Mesenteric fat pad (tissue), 1 donor: Measurements from ENCODE around the gene CDYL2. TPM values are rescaled to one million over a fixed set of nuclear protein-coding genes. Genes with fewer than 3 reads are reported as not detected.

Experiments used
- DNase-seq: peaks from one replicate; pipeline ENCODE4 v3.0.0-alpha.2; 2020; ENCODE audit warnings: low spot score
- total RNA-seq: library from RNA; stranded (reverse); fragmentation: NEBNext Ultra II Directional; extraction: Animal tissue kit (Norgen Biotek cat#: 25700); gene quantifications from one replicate; pipeline ENCODE4 v1.2.1, GENCODE V29; 2021
- donor health status: DM: yes; HTN: yes; CAD: no.

CDYL2 gene
- total RNA-seq, 1 donor from 2014 or later = 24.0 TPM

DNA sequence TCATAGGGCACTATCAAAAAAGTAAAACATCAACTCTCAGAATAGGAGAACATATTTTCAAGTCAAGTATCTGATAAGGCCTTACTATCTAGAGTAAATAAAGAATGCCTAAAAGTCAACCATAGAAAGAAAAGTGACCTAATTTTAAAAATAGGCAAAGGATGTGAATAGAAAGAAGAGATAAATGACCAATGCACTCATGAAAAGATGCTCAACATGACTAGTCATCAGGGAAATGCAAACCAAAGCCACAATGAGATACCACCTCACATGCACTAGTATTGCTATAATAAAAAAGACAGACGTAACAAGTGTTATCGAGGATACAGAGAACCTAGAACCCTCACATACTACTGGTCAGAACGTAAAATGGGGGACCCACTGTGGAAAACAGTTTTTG lies 172.8 kb downstream of the CDYL2 start:
- no peak for DNase-seq

DNA sequence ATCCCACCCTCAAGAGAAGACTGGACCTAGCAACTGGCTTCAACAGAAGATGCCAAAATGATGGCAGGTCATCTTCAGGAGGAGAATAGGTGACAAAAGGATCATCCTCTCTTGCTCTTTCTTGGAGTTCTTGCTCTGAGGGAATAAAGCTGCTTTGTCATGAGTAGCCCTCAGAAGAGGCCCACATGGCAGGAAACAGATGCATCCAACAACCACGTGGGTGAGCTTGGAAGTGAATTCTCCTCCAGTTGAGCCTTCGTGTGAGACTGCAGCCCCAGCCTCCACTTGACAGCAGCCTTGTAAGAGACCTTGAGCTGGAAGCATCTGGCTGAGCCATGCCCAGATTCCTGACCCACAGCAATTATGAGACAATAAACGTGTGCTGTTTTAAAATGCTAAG lies 176.1 kb downstream of the CDYL2 start:
- no peak for DNase-seq

DNA sequence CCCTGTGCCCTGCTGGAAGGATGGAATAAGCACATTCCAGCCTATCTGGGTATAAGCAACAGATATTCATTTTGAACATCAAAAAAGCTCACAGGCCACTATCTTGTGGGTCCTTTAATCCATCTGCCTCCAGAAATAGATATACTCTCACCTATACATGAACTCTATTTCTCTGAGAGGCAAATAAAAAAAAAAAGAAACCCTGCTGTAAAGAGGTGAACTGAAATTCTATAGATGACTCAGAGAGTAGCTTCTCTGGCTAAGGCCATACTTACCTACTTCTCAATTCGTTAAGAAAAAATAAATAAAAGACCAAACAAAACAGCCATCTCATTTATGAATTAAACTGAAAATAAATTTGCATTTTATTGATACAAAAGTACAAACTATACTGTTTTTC lies 177.3 kb downstream of the CDYL2 start:
- no peak for DNase-seq

DNA sequence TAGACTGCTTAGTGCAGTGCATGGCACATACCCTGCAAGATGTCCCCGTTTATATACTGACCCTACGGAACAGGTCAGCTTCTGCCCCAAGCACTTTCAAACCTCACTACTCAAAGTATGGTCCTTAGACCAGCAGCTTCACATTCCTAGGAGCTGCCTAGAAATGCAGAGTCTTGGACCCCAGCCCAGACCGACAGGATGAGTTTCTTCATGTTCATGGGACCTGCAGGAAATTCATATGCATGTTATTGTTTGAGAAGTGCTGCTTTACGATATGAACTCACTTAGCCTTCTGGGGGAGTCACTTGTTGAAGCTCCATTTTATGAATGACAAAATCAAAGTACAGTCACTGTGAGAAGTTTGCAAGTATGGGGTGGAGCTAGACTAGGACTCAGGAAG lies 181.0 kb downstream of the CDYL2 start:
- no peak for DNase-seq

DNA sequence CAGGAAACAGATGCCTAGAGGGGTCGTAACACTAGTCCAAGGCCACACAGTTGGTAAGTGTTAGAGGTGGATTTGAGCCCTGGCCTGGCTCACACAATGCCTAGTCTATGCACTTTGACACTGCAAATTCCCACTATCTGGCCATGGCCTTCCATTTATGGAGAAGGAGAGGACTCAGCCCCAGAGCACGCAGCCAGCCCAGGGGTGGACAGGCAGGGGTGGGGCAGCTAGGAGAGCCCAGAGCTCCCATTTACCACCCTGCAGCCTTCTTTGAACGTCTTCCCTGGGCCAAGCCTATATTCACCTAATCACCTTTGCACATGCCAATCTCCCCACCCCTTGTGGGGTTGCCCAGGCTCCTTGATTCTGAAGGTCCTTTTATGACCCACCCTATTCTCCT lies 182.4 kb downstream of the CDYL2 start:
- peak; percentile 57 for DNase-seq

DNA sequence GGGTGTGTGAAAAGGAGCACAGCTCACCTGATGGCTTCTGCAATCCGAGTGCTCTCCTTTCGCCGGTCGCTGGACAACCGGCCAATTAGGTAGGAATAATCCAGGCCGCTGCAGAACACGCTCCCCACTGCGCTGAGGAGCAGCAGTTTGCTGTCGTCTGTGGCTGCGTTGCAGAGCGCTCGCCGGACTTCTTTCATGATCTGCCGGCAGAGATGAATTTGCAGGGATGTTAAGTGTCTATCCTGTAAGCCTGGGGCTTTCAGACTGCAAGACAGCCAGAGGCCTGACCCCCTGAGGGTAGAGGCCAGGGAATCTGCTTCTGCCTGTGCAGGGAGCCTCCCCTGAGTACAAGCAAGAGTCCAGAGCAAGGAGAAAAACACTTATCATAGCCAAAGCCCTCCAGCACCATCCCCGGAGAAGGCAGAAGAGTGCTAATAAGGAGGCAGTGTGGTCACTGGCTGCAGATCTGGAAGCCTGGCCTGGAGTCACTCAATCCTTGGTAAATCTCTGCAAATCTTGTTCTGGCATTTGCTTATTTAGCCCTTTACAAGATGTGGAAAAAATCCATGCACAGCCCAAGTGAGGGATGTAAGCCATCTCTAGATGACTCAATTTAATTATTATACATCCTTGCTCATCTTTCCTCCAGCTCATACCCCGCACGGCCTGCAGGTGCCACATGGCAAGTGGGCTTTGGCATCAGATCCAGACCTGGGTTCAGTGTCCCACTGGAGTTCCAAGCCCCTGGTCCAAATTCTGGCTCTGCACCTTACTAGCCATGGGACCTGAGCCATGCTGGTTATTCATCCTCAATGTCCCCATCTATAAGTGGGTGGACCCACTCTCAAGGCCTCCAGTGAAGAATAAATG lies 183.4 kb downstream of the CDYL2 start:
- DNase-seq = peak; percentile 73

DNA sequence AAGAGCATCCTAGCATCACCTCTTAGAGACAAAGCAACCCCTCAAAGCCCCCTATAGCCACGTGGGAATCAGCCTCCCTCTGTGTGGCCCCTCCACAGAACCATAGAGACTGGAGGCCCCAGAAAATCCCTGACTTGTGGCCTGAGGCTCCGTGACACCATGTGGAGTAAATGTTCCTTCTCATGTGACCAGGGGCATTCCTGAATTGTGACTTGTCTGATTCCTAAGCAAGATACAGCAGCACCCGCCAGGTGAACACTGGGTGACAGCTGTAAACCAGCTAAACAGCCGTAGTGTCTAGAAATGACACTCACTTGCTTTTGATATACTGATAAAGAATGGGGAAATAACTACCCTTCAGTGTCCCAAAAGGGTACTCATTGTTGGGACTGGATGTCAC lies 184.6 kb downstream of the CDYL2 start:
- DNase-seq = no peak

DNA sequence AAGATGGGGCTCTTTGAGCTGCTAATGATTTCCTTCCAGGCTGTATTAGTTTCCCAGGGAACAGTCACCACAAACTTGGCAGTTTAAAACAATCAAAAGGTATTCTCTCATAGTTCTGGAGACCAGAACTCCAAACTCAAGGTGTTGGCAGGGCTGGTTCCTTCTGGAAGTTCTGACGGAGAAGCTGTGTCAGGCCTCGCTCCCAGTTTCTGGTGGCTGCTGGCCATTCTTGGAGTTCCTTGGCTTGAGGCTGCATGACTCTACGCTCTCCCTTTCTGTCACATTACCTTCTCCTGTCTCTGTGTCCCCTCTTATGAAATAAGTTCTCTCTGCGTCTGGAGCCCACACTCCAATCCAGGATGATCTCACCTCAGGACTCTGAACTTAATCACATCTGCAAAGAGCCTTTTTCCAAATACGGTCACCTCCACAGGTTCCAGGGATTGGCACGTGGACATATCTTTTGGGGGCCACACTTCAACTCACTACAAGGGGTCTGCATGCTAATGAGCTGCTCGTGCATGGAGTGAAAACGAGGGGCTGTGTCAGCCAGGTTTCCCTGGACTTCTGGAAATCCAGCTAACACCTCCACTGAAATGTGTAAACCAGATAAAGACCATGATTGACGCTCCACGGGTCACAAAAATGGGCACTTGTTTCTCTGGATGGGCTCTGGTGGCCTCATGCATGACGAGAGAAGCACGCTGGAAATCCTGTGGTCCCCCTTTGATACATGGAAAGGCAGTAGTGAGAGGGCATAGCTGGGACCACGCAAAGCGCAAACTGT lies 185.3 kb downstream of the CDYL2 start:
- DNase-seq = peak; percentile 59

DNA sequence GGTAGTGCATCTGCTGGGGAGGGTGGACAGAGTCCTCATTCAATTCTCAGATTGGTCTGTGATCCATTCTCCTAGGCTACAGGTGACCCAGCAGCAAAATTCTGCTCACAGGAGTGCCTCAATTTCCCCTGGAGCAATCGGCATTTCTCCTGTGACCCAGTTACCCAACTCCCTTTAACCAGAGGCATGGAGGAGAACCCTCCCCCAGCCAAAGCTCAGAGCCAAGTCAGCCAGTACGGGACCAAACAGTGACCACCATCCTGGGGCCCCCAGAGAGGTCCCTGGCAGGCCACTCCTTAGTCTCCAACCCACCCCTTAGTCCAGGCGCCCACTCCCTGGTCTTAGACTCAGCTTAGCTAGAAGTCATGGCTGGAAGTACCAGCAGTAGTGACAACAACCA lies 188.0 kb downstream of the CDYL2 start:
- no peak for DNase-seq

DNA sequence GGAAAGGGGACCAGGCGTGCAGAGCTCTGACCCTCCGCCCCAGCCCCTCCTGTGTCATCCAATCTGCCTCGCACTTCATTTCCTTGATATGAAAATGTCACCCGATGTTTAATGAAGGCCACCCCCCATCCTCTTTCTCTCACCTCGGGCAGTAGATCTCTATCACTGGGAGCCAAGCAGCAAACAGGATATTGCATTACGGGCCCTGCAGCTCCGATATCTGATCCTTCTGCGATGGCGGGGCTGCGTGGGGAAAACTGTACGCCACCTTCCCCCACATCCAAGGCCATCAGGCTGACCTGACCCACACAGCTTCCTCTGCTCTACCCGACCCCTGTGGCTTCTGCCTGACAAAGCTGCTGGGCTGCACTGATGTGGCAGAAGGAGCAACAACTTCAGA lies 188.7 kb downstream of the CDYL2 start:
- DNase-seq = no peak

DNA sequence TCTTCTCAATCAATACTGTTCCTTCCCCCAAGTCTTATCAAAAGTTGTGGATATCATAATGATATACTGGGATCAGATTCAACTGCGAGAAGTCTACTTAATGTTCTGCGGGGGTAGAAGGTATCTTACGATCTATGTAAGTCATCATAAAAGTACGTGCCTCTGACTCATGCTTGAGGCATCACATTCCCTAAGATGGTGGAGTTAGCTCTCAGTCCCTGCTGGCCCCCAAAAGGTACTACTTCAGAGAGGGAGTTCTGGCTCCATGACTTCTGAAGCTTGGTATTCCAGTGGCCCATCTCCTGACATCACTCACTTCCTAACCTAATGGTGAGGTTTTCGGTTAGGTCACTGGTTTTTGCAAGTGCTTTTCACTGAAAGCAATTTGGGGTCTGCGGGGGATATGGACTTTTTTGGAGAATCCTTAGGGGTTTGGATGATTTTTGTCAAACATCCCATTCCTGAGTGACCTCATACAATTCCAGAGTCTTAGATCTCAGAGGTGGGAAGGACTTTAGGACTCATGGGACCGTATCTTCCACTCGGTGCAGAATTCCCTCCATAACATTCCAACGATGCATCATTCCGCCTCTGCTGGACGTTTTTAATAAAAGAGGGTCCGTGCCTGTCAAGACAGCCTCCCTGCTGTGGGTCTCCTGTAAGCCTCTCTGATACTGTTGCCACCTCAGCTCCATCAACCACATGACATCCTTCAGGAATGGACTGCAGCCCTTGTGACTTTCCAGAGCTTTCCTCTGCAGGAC lies 189.3 kb downstream of the CDYL2 start:
- no peak for DNase-seq

DNA sequence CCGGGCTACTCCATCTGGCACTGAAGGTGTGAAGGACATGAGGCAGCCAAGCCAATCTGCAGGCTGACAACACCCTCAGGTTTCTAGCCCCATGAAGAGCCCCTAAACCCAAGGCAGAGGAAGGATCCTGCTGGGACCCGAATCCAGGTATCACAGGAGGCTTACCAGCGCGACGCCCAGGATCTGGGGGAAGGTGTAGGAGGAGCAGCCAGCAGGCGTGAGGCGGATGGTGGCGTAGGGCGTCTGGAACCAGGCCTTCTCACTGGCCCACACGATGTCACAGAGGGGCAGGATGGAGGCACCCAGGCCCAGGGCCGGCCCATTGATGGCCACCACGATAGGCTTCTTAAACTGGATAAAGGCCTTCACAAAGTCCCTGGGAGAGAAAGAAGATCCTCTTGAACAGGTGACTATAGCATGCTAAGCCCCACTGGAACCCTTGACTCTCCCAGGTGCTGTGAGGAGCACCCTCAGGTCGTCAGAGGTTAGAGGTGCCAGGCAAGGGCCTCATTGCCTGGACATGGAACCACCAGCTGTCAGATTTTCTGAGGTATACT lies 191.9 kb downstream of the CDYL2 start:
- DNase-seq = peak; percentile 73

DNA sequence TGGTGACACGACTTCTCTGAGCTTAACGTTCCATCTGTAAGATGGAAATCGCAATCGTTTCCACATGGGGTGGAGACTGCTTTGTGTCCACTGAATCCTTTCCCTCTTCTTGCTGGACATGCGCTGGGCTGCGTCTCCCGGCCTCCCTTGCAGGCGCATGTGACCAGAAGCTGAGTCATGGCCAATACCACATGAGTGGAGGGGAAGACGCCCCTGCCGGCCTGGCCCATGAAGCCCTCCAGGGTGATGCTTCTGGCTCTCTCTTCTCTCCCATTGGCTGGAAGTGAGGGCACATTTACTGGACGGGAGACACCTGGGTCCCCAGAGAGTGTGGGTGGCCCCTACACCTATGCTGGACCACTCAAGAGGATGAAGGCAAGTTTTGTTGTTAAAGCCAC lies 192.5 kb downstream of the CDYL2 start:
- peak; percentile 80 for DNase-seq

DNA sequence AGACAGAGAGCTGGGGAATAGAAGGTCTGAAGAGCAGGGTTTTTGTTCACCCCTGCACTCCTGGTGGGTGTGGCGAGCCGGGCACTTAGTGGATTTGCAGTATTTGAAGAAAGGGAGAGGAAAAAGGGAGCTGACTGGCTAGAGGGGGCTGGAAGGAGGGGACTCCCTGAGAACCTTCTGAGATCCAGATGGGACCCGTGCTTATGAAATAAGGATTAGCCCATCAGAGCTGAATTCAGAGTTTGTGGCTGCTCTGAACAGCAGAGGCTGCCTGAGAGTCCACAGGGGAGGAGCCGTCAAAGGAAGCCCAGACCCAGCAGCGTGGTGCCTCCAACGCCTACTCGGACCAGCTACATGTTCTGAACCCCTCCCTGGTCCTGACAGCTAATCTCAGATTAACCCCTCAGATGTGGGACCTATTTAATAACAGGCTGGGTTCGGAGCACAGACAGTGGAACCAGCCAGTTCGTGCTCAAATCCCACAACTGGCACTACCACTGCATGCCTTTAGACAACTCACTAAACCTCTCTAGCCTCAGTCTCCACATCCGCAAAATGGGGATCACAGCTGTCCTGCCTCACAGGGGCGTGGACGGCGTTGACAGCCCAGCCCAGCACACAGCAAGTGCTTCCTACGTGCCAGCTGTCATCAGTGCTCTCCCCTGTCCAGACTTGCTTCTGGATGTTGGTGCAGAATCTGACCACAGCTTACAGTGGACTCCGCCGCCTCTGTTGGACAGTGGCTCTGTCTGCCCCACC lies 193.0 kb downstream of the CDYL2 start:
- peak; percentile 60 for DNase-seq

DNA sequence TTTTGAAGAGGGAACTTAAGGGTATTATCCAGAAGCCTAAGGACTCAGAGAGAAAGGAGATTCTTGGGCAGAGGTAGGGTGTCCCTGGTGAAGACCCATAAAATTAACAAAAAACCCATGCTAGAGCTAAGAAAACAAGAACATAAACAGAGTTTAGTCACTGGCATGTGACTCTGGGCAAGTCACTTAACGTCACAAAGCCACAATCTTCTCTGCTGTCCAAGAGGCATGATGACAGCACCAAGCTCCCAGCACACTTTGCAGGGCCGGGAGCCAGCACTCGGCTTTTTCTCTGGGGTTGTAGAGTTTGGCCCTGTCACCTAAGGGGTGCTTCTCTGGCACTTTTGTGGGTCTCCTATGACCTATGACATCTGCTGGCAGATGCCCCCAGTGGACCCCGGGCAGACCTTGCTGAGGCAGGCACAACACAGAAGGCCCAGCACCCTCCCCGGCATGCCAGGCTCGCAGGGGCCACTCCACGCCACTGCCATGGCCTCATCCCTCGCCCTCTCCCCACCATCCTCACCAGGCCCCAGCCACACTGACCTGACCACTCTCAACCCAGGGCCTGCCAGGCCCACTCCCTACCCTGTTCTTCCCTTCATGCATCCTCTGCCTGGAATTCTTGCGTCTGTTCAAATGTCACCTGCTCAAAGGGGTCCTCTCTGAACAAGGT lies 193.8 kb downstream of the CDYL2 start:
- DNase-seq = peak; percentile 69

DNA sequence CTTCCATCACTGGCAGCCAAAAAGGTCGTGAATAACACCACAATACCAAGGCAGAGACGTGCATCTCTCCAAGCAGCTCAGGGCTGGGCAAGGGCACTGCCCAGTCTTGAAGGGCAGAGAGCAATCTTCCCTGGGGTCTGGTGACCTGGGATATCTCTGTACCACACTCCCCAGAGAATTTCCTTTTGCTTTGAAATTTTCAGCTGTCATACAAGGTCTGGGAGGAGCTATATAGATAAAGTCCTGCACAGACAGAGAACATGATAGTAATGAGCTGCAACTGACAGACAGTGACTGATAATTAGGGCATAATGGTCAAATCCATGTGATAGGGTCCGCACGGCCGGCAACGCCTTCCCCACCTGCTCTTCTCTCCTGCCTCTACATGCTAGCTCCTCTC lies 195.5 kb downstream of the CDYL2 start:
- no peak for DNase-seq

DNA sequence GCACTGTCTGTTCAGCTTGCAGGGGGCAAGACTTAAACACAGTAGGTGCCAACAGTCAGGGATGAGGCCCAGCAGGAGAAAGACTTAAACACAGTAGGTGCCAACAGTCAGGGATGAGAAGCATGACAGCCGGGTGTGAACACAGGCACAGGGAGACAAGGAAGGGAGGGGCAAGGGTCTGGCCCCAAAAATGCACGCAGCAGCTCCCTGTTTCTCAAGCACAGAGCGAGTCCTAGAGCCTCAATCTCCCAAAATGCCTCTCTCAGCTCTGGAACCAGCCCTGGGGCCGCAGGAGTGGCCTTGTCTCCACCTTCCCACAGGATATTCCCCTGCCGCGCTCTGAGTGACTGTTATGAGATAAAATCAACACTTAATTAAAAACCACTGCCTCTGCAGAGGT lies 197.2 kb downstream of the CDYL2 start:
- no peak for DNase-seq

DNA sequence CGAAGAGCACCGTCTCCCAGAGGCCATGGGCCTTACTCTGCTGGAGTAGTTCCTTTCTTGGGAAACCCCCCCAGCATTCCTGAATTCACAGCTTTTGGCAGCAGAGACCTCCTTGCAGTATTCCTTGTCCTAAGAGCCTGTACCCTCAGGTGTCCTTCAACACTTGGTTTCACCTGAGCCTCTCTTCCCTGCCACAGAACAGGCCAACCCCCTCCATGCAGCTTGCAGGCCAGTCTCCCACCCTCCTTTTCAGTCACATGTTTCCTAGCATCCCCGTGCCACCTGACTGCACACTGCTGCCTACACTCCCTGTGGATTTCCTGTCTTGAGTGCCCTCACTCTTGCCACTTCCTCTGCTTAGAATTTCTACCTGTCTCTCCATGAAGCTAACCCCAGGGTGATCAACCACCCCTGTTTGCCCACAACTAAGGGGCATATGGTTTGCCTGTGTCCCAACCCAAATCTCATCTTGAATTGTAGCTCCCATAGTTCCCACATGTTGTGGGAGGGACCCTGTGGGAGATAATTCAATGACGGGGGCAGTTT lies 198.1 kb downstream of the CDYL2 start:
- no peak for DNase-seq

DNA sequence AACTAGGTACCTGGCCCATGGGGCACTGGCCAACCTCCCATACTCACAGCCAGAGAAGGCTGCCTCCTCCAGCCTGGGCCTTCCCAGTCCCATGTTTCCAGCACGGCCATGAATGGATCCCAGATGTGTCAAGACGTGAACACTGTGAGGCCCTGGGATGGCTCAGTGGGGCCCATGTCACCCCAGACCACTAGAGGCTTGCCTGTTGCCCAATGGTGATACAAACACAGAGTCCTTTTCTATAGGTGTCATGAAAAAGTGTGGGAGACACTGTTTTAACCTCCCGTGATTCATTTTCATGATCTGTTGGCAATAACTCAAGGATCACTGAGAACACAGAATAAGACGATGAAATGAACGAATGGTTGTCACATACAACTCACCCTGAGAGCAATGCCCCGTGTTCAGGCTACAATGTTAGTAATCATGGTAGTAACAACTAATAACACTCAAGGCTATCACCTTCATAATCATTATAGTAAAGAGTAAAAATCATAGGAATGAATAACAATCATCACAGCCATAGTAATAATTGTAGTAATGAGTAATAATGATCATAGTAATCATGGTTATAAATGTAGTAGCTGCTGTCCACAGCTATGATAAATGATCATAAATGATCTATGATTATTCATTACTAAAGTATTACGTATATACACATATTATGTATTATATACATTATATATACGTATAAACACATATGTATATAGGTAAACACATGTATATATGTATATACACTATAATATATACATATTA lies 199.6 kb downstream of the CDYL2 start:
- DNase-seq = no peak
